ENCODE data around the gene FOLH1. TPM values are rescaled to one million over a fixed set of nuclear protein-coding genes. Genes with fewer than 3 reads are reported as not detected.
"Not testable (repeated sequence)": the region's sequence is repeated elsewhere in the genome, so short reads cannot be mapped to it uniquely, and the experiment has no call there.

FOLH1 gene
- total RNA-seq, result not detected
- polyA plus RNA-seq, result not detected

DNA sequence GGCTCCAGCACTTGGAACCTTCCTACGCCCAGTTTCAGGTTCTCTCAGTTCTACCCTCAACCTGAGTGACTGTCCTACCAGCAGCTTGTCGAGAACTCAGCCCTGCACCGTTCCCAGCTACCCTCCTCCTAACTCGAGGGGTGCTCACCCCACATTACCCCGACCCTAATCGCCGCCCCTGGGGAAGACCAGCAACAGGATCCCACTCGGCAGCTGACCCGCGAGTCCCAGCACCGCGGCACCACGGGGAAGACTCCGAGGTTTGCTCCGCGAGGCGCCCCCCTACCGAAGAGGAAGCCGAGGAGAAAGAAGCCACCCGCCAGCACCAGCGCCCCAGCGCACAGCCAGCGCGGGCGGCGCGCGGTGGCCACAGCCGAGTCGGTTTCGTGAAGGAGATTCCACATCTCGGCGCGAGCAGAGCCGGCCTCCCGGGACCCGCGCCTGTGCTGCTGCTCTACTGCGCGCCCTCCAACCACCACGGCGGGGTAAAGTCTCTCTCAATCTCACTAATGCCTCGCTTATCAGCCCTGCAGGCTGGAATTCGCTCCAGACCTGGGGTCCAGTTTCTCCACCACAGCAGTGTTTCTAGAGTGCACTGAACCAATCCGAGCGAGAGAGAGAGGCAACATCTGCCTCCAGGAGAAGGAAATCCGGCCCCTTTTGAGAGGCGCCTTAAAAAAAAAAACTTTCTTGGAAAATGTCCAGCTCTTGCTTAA lies at the start of gene FOLH1:
FOLH1 (minus strand) TSS at position 597 of the 716 bp plus-strand sequence; CDS start at position 404, 193 bp downstream.
- H3K27me3 ChIP-seq (ENCODE audit: control insufficient read depth, insufficient read depth, low read length), result no peaks in the 10 kb centered on the region
- H3K36me3 Mint-ChIP-seq, result no peaks in the 10 kb centered on the region
- DNase-seq, result no peak
- peaks cover 5% of the 10 kb centered on the region for H3K27me3 Mint-ChIP-seq
- H3K27ac ChIP-seq (ENCODE audit: insufficient read depth, low read length, poor library complexity, severe bottlenecking), result no peak within 1 kb of the TSS
- no peak for ATAC-seq (ENCODE audit: low read depth in 2 of 2)
- no peak within 1 kb of the TSS for H3K4me3 Mint-ChIP-seq
- H3K36me3 ChIP-seq (ENCODE audit: control insufficient read depth, insufficient read depth, low read length), result no peaks in the 10 kb centered on the region
- no peak within 1 kb of the TSS for H3K27ac Mint-ChIP-seq
- H3K4me1 ChIP-seq (ENCODE audit: control insufficient read depth, insufficient read depth, low read length, poor library complexity, severe bottlenecking), result no peaks in the 10 kb centered on the region
- H3K9me3 ChIP-seq (ENCODE audit: control insufficient read depth in 2 of 2, low read length in 2 of 2), result no peaks in the 10 kb centered on the region
- no peak within 1 kb of the TSS for H3K4me3 ChIP-seq (ENCODE audit: low read depth, low read length)
- no peaks in the 10 kb centered on the region for H3K4me1 Mint-ChIP-seq
- H3K9me3 Mint-ChIP-seq, result peaks cover 0 to 1% (median 0%) of the 10 kb centered on the region in 7 donors

DNA sequence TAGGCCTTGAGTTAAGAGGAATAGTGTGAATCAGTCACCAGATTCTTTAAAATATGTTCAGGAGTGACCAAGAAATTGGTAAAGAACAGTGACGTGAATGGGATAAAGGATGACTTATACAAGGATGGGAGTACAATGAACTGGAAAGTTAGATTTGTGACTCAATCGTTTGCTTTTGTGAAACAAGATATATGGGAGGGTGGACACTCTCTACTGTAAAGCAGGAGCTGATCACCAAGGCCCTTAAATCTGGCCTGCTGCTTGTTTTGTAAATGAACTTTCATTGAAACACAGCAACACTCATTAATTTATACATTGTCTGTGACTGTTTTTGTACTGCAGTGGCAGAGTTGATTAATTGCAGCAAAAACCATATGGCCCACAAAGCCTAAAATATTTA lies 46.7 kb upstream of the FOLH1 start:
- not testable (repeated sequence) for DNase-seq, H3K4me3 Mint-ChIP-seq

DNA sequence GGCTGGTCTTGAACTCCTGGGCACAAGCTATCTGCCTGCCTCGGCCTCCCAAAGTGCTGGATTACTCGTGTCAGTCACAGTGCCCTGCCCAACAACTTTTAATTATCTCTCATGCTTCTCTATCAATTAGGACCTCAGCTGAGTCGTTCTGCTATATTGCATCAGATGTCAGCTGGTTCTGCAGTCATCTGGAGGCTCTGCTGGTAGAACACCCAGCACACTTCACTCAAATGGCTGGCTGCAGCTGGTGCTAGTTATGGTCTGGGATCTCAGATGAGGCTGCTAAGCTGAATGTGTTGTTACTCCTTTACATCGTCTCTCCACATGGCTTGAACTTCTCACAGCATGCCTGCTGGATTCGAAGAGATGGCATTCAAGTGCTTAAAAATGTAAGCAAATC lies 42.8 kb upstream of the FOLH1 start:
- H3K36me3 Mint-ChIP-seq, result not testable (repeated sequence)

More for the DNA sequence above, 46.7 kb upstream of the FOLH1 start:
- ATAC-seq (ENCODE audit: low read depth in 2 of 2); H3K36me3 Mint-ChIP-seq; H3K4me1 Mint-ChIP-seq; H3K27ac Mint-ChIP-seq; H3K36me3 ChIP-seq (ENCODE audit: control insufficient read depth, insufficient read depth, low read length); H3K4me3 ChIP-seq (ENCODE audit: low read depth, low read length); H3K27ac ChIP-seq (ENCODE audit: insufficient read depth, low read length, poor library complexity, severe bottlenecking); H3K4me1 ChIP-seq (ENCODE audit: control insufficient read depth, insufficient read depth, low read length, poor library complexity, severe bottlenecking); H3K27me3 Mint-ChIP-seq; H3K9me3 ChIP-seq (ENCODE audit: control insufficient read depth in 2 of 2, low read length in 2 of 2); H3K27me3 ChIP-seq (ENCODE audit: control insufficient read depth, insufficient read depth, low read length); H3K9me3 Mint-ChIP-seq: not testable (repeated sequence)

DNA sequence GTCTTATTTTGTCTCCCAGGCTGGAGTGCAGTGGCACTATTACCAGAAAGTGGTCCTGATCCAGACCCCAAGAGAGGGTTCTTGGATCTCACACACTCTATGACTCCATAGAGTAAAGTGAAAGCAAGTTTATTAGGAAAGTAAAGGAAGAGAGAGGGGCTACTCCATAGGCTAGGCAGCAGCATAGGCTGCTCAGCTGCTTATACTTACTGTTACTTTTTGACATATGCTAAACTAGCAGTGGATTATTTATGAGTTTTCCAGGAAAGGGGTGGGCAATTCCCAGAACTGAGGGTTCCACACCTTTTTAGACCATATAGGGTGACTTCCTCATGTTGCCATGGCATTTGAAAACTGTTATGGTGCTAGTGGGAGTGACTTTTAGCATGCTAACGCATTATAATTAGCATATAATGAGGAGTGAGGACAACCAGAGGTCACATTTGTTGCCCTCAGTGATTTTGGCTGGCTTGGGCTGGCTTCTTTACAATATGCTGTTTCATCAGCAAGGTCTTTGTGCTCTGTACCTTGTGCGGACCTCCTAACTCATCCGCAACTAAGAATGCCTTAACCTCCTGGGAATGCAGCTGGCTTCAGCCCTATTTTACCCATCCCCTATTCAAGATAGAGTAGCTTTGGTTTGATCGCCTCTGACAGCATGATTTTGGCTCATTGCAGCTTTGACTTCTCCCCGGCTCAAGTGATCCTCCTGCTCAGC lies 42.2 kb upstream of the FOLH1 start:
- H3K4me3 Mint-ChIP-seq; DNase-seq; H3K4me3 ChIP-seq (ENCODE audit: low read depth, low read length); ATAC-seq (ENCODE audit: low read depth in 2 of 2); H3K27me3 Mint-ChIP-seq; H3K27me3 ChIP-seq (ENCODE audit: control insufficient read depth, insufficient read depth, low read length); H3K36me3 ChIP-seq (ENCODE audit: control insufficient read depth, insufficient read depth, low read length); H3K36me3 Mint-ChIP-seq; H3K27ac Mint-ChIP-seq; H3K4me1 ChIP-seq (ENCODE audit: control insufficient read depth, insufficient read depth, low read length, poor library complexity, severe bottlenecking); H3K9me3 ChIP-seq (ENCODE audit: control insufficient read depth in 2 of 2, low read length in 2 of 2); H3K4me1 Mint-ChIP-seq; H3K27ac ChIP-seq (ENCODE audit: insufficient read depth, low read length, poor library complexity, severe bottlenecking): not testable (repeated sequence)
- H3K9me3 Mint-ChIP-seq, result peaks cover 0 to 10% (median 0%) of the 10 kb centered on the region in 7 donors

More for the DNA sequence above, 42.8 kb upstream of the FOLH1 start:
- H3K9me3 ChIP-seq (ENCODE audit: control insufficient read depth in 2 of 2, low read length in 2 of 2); H3K36me3 ChIP-seq (ENCODE audit: control insufficient read depth, insufficient read depth, low read length); ATAC-seq (ENCODE audit: low read depth in 2 of 2); H3K4me3 ChIP-seq (ENCODE audit: low read depth, low read length); H3K27me3 ChIP-seq (ENCODE audit: control insufficient read depth, insufficient read depth, low read length); H3K4me1 Mint-ChIP-seq; DNase-seq; H3K27me3 Mint-ChIP-seq; H3K4me1 ChIP-seq (ENCODE audit: control insufficient read depth, insufficient read depth, low read length, poor library complexity, severe bottlenecking); H3K27ac ChIP-seq (ENCODE audit: insufficient read depth, low read length, poor library complexity, severe bottlenecking); H3K4me3 Mint-ChIP-seq; H3K27ac Mint-ChIP-seq: not testable (repeated sequence)
- H3K9me3 Mint-ChIP-seq, result peaks cover 0 to 10% (median 0%) of the 10 kb centered on the region in 7 donors

DNA sequence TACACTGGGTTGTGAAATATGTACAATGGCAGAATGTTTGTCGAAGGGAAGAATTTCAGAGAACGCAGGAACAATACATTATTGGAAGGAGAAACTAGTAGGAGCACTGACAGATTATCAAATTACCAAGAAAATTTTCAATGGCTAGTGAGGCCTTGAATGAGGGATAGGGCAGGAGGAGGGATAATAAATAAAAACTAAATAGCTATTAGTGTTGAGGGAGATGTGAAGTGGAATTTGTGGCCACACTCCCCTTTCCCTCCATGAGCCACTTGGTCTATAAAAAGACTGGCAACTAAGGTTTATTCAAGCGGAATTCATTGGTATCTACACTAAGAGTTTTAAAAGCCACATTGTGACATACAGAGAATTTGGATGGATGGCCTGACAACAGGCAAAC lies 41.0 kb upstream of the FOLH1 start:
- not testable (repeated sequence) for H3K4me1 ChIP-seq (ENCODE audit: control insufficient read depth, insufficient read depth, low read length, poor library complexity, severe bottlenecking); H3K36me3 Mint-ChIP-seq; ATAC-seq (ENCODE audit: low read depth in 2 of 2); H3K4me3 Mint-ChIP-seq; H3K4me1 Mint-ChIP-seq; H3K9me3 ChIP-seq (ENCODE audit: control insufficient read depth in 2 of 2, low read length in 2 of 2); H3K27ac Mint-ChIP-seq; H3K4me3 ChIP-seq (ENCODE audit: low read depth, low read length); H3K27ac ChIP-seq (ENCODE audit: insufficient read depth, low read length, poor library complexity, severe bottlenecking); H3K27me3 ChIP-seq (ENCODE audit: control insufficient read depth, insufficient read depth, low read length); H3K36me3 ChIP-seq (ENCODE audit: control insufficient read depth, insufficient read depth, low read length); H3K27me3 Mint-ChIP-seq; DNase-seq
- H3K9me3 Mint-ChIP-seq, result peaks cover 0 to 10% (median 0%) of the 10 kb centered on the region in 7 donors

DNA sequence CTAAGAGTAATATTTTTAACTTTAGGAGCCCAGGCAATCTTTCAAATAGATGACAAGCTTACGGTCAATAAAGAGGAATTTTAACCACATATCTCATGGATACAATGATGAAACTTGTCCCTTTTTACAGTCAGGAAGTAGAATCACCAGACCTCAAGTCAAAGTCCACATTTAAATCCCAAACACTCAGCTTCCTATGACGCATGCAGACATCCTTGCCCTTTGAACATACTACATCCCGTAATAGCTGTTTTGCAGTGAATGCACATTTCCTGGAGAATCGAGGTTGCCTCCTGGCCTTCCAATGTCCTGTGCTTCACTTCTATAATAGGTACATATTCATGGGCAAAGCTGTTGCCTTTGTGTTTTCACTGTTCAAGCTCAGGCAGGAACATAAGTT lies 25.3 kb upstream of the FOLH1 start:
- not testable (repeated sequence) for H3K4me3 Mint-ChIP-seq; H3K4me3 ChIP-seq (ENCODE audit: low read depth, low read length); H3K4me1 Mint-ChIP-seq; H3K27ac ChIP-seq (ENCODE audit: insufficient read depth, low read length, poor library complexity, severe bottlenecking); H3K36me3 Mint-ChIP-seq; H3K27me3 Mint-ChIP-seq; H3K27ac Mint-ChIP-seq; DNase-seq; H3K4me1 ChIP-seq (ENCODE audit: control insufficient read depth, insufficient read depth, low read length, poor library complexity, severe bottlenecking); ATAC-seq (ENCODE audit: low read depth in 2 of 2); H3K27me3 ChIP-seq (ENCODE audit: control insufficient read depth, insufficient read depth, low read length); H3K9me3 ChIP-seq (ENCODE audit: control insufficient read depth in 2 of 2, low read length in 2 of 2); H3K36me3 ChIP-seq (ENCODE audit: control insufficient read depth, insufficient read depth, low read length)
- peaks cover 0 to 14% (median 3%) of the 10 kb centered on the region in 7 donors for H3K9me3 Mint-ChIP-seq

DNA sequence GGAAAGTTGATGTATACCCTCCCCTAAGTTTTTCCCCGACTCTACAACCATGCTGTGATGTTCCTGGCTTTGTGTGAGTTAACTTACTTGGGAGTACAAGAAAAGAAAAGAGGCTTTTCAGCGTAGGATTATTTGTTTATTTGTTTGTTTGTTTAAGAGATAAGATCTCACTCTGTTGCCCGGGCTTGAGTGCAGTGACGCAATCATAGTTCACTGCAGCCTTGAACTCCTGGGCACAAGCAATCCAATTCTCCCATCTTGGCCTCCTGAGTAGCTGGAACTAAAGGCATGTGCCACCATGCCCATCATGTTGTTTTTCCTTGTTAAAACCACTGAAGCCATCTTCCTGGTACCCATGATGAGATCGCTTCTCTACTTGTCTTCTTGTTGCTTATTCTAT lies 24.6 kb upstream of the FOLH1 start:
- H3K4me3 Mint-ChIP-seq; H3K4me3 ChIP-seq (ENCODE audit: low read depth, low read length); H3K36me3 Mint-ChIP-seq; H3K27ac ChIP-seq (ENCODE audit: insufficient read depth, low read length, poor library complexity, severe bottlenecking); DNase-seq; H3K9me3 ChIP-seq (ENCODE audit: control insufficient read depth in 2 of 2, low read length in 2 of 2); H3K36me3 ChIP-seq (ENCODE audit: control insufficient read depth, insufficient read depth, low read length); H3K27me3 ChIP-seq (ENCODE audit: control insufficient read depth, insufficient read depth, low read length); H3K4me1 Mint-ChIP-seq; H3K4me1 ChIP-seq (ENCODE audit: control insufficient read depth, insufficient read depth, low read length, poor library complexity, severe bottlenecking); H3K27me3 Mint-ChIP-seq; H3K27ac Mint-ChIP-seq; ATAC-seq (ENCODE audit: low read depth in 2 of 2): not testable (repeated sequence)
- peaks cover 0 to 14% (median 3%) of the 10 kb centered on the region in 7 donors for H3K9me3 Mint-ChIP-seq

DNA sequence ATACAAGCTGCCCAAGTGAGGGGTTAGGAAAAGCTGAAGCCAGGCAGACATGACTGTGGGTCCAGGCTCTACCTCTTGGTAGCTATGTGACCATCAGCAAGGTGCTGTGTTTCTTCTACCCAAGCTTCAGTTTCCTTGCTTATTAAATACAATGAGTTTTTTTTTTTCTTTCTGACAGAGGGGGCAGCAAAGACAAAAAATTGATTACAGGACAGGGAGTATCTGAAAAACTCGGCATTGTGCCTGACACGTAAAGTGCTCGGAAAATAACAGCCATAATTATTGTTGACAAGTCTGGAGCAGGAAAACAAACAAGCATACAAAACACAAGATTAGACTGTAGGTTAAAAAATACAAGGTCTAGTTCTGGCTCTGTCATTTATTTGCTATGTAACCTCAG lies 23.3 kb upstream of the FOLH1 start:
- H3K4me3 ChIP-seq (ENCODE audit: low read depth, low read length); H3K4me1 ChIP-seq (ENCODE audit: control insufficient read depth, insufficient read depth, low read length, poor library complexity, severe bottlenecking); H3K9me3 ChIP-seq (ENCODE audit: control insufficient read depth in 2 of 2, low read length in 2 of 2); DNase-seq; H3K36me3 ChIP-seq (ENCODE audit: control insufficient read depth, insufficient read depth, low read length); ATAC-seq (ENCODE audit: low read depth in 2 of 2); H3K4me3 Mint-ChIP-seq; H3K36me3 Mint-ChIP-seq; H3K27ac Mint-ChIP-seq; H3K9me3 Mint-ChIP-seq; H3K27me3 Mint-ChIP-seq; H3K4me1 Mint-ChIP-seq; H3K27ac ChIP-seq (ENCODE audit: insufficient read depth, low read length, poor library complexity, severe bottlenecking); H3K27me3 ChIP-seq (ENCODE audit: control insufficient read depth, insufficient read depth, low read length): not testable (repeated sequence)

All from CD4-positive, CD25-positive, alpha-beta regulatory T cell (primary cell).